Body of pancreas (tissue), 4 donors: ENCODE data around the gene MBD2. TPM values are rescaled to one million over a fixed set of nuclear protein-coding genes. Genes with fewer than 3 reads are reported as not detected.

Experiments used
- ATAC-seq: fragments of 150-250 bp; one replicate; pipeline ENCODE4 v1.9.1; 2016
- DNase-seq, 4 donors: peaks; one replicate each; pipeline ENCODE4 v3.0.0-alpha.2; 2019
- H3K27ac ChIP-seq, 4 donors: fragments of 200-600 bp; sonication (generic); 1 replicate in 3 of 4; 2 replicates in 1 of 4; pipeline versions ENCODE4 v1.5.1 to v1.6.1; 2016 to 2019; ENCODE audit warnings: mild to moderate bottlenecking in 1 of 4, mixed read lengths in 1 of 4, moderate library complexity in 1 of 4
- H3K27me3 ChIP-seq, 2 donors: fragments of 200-600 bp; sonication (generic); one replicate each; pipeline ENCODE4 v1.6.0; 2016; ENCODE audit warnings: mild to moderate bottlenecking in 1 of 2
- H3K36me3 ChIP-seq, 2 donors: fragments of 200-600 bp; sonication (generic); replicated peaks in 1 of 2; 2 replicates each; pipeline ENCODE4 v1.5.1; 2016; ENCODE audit warnings: low read depth in 2 of 2; ENCODE audit not compliant: insufficient read depth in 1 of 2
- H3K4me1 ChIP-seq: fragments of 200-600 bp; sonication (generic); one replicate; pipeline ENCODE4 v1.6.0; 2016
- H3K4me3 ChIP-seq, 2 donors: fragments of 200-600 bp; sonication (generic); 1 replicate in 1 of 2; 2 replicates in 1 of 2; pipeline ENCODE4 v1.5.1; 2016 to 2019
- H3K9me3 ChIP-seq, 3 donors: fragments of 200-600 bp; sonication (generic); 1 replicate in 2 of 3; 2 replicates in 1 of 3; pipeline ENCODE4 v1.5.1; 2016
- CTCF ChIP-seq, 7 experiments: fragments of 450-650 bp in 4 of 7; fragments of 200-600 bp in 3 of 7; sonication (generic) in 3 of 7; IDR thresholded peaks; one replicate each; pipeline ENCODE4 v1.5.1; 2016 to 2019; ENCODE audit warnings: antibody characterized with exemption in 7 of 7
- POLR2A ChIP-seq, 3 donors: fragments of 450-650 bp; IDR thresholded peaks; one replicate each; pipeline ENCODE4 v1.6.1; 2016; ENCODE audit warnings: antibody characterized with exemption in 3 of 3, mild to moderate bottlenecking in 2 of 3
- WGBS, 2 donors: methylation state at CpG; one replicate each; pipeline ENCODE4 v1.1.5; 2017; 5-methylcytosine and 5-hydroxymethylcytosine counted together
- intact Hi-C: fragments of 100-400 bp; cut with DNase I; formaldehyde crosslinking; loops from one replicate; pipeline ENCODE4 v1.15.1; 2023
- total RNA-seq, 2 donors: library from RNA; depleted of rRNA; stranded (reverse); fragments of >200 nt; gene quantifications; one replicate each; pipeline ENCODE4 v1.1.0, GENCODE V29; 2016

MBD2 gene
- total RNA-seq, 2 donors from 2014 or later: 26.4 to 29.1 TPM

DNA sequence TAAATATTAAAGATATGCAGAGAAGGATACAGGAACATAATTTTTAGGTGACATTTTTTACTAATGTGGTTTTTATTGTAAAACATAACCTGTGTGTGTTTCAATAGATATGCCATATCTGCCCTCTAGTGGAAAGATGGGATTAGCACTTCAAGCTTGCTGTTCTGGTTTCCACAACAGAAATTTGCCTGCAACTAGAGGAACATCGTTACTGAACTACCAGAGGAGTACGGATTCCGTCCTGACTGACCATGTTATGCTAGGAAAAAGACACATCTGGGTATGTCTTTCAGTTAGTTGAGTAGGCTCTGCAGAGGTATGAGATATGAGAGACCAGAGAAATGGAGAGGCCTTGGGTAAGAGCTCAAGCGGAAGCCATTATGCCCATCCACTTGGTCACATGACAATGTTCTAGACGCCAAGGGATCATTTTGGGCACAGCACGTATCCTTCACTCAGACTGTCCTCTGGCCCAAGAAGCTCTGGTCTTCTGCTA is 104.9 kb downstream of the MBD2 start:
- H3K9me3 ChIP-seq: no peaks in the 10 kb centered on the region
- H3K36me3 ChIP-seq: no peaks in the 10 kb centered on the region
- WGBS, 2 donors: 18 to 20% methylated on average over 6 of the region's 6 CpGs
- H3K4me3 ChIP-seq: no peak overlapping the region
- DNase-seq: peak in 3 of 4 donors; percentile 7 to 47 (median 21)
- TF ChIP-seq CTCF (IDR thresholded peaks at IDR 0.05): peak; percentile 25 to 72 (median 65)
- no peak for TF ChIP-seq POLR2A (IDR thresholded peaks at IDR 0.05)
- no peaks in the 10 kb centered on the region for H3K27me3 ChIP-seq
- H3K4me1 ChIP-seq: no peaks in the 10 kb centered on the region
- no peak overlapping the region for H3K27ac ChIP-seq
- peak; percentile 81 for ATAC-seq
- intact Hi-C loops: no loop called here

- Histone ChIP-seq H3K4me1 (no peaks in the 10 kb centered on the region), H3K36me3 (no peaks in the 10 kb centered on the region), H3K9me3 (no peaks in the 10 kb centered on the region), H3K4me3 (no peak overlapping the region), H3K27me3 (no peaks in the 10 kb centered on the region), H3K27ac (peak overlapping the region in 1 of 4 donors; percentile 25)
- WGBS, 2 donors: 47 to 52% methylated on average over 9 of the region's 9 CpGs
- TF ChIP-seq POLR2A (IDR thresholded peaks at IDR 0.05) (no peak), CTCF (IDR thresholded peaks at IDR 0.05) (no peak)
- ATAC-seq (peak; percentile 58), DNase-seq (peak in 3 of 4 donors; percentile 44 to 59 (median 57))
- intact Hi-C loops: no loop called here
These were observed 106.4 kb downstream of the MBD2 start for GRCh38 chr18:54117853-54118773.

DNA sequence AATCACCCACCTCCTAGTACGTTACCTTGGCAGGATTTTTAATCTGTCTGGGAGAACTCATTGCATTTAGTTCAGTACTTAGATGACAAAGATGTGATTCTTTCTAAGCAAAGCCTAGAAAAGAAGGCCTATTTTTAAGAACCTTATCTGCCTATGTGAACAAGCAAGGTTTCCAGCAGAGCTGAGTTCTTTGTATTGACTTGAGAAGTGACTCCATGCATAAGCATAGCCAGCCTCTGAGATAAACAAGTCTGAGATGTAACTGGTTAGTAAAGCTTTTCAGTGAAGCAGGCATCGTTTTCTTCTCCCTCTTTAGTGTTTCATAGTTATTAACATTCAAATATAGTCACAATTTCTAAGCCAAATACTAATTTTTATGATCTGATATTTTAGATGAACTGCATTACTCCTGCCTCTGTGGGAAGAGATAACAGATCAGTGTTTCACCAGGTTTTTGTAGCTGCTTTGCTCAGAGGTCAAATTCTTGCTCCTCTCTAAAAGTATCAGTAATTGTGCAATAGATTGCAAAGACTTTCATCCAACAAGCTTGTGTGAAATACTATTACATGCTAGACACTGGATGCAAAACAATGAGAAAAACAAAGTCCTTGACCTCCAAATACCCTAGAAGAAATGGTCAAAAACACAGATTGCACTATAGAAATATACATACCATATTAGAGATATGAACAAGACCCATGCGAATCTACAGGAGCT is 107.8 kb downstream of the MBD2 start:
- no peaks in the 10 kb centered on the region for H3K9me3 ChIP-seq
- H3K4me3 ChIP-seq: no peak overlapping the region
- ATAC-seq (no peak), DNase-seq (no peak)
- TF ChIP-seq POLR2A (IDR thresholded peaks at IDR 0.05): no peak
- H3K4me1 ChIP-seq: no peaks in the 10 kb centered on the region
- WGBS, 2 donors: 68 to 72% methylated on average over 3 of the region's 3 CpGs
- H3K27ac ChIP-seq: no peak overlapping the region
- intact Hi-C loops: no loop called here
- H3K27me3 ChIP-seq: no peaks in the 10 kb centered on the region
- H3K36me3 ChIP-seq: no peaks in the 10 kb centered on the region

DNA sequence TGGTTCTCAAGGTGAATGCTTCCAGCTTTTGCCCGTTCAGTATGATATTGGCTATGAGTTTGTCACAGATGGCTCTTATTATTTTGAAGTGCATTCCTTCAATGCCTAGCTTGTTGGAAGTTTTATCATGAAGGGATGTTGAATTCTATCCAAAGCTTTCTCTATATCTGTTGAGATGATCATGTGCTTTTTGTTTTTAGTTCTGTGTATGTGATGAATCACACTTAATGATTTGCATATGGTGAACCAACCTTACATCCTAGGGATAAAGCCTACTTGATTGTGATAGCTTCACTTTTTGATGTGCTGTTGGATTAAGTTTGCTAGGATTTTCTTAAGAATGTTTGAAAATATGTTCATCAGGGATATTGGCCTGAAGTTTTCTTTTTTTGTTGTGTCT is 112.1 kb downstream of the MBD2 start:
- no peaks in the 10 kb centered on the region for H3K36me3 ChIP-seq
- no peak overlapping the region for H3K27ac ChIP-seq
- ATAC-seq (no peak), DNase-seq (no peak)
- H3K9me3 ChIP-seq: no peaks in the 10 kb centered on the region
- H3K4me3 ChIP-seq: no peak overlapping the region
- intact Hi-C loops: no loop called here
- no peaks in the 10 kb centered on the region for H3K4me1 ChIP-seq
- no peaks in the 10 kb centered on the region for H3K27me3 ChIP-seq
- WGBS, 2 donors: 84 to 100% methylated on average over 1 of the region's 1 CpG
- TF ChIP-seq POLR2A (IDR thresholded peaks at IDR 0.05) (no peak), CTCF (IDR thresholded peaks at IDR 0.05) (no peak)

GRCh38 chr18:54109131-54109683 is 115.3 kb downstream of the MBD2 start:
- H3K9me3 ChIP-seq: no peaks in the 10 kb centered on the region
- ATAC-seq (no peak), DNase-seq (no peak)
- no peak overlapping the region for H3K27ac ChIP-seq
- no peaks in the 10 kb centered on the region for H3K36me3 ChIP-seq
- no peaks in the 10 kb centered on the region for H3K27me3 ChIP-seq
- no peak for TF ChIP-seq POLR2A (IDR thresholded peaks at IDR 0.05)
- no peak for TF ChIP-seq CTCF (IDR thresholded peaks at IDR 0.05)
- 79 to 90% methylated on average over 3 of the region's 3 CpGs for WGBS, 2 donors
- intact Hi-C loops: no loop called here
- no peaks in the 10 kb centered on the region for H3K4me1 ChIP-seq
- H3K4me3 ChIP-seq: no peak overlapping the region
